Peyer's patch (tissue), 4 donors: ENCODE data around the gene ADARB1. TPM values are rescaled to one million over a fixed set of nuclear protein-coding genes. Genes with fewer than 3 reads are reported as not detected.

ENCODE experiments used
- DNase-seq, 3 donors: peaks; one replicate each; pipeline ENCODE4 v3.0.0-alpha.2; 2017 to 2019
- H3K27ac ChIP-seq, 4 donors: fragments of 200-600 bp; sonication (generic); one replicate each; pipeline ENCODE4 v1.5.1; 2016 to 2019
- H3K27me3 ChIP-seq, 2 donors: fragments of 200-600 bp; sonication (generic); one replicate each; pipeline ENCODE4 v1.5.1; 2019
- H3K36me3 ChIP-seq, 3 donors: fragments of 200-600 bp; sonication (generic); one replicate each; pipeline ENCODE4 v1.5.1; 2016 to 2019
- H3K4me1 ChIP-seq, 4 donors: fragments of 200-600 bp; sonication (generic); one replicate each; pipeline ENCODE4 v1.5.1; 2016 to 2019
- H3K4me3 ChIP-seq, 4 donors: fragments of 200-600 bp; sonication (generic); 1 replicate in 3 of 4; 2 replicates in 1 of 4; pipeline ENCODE4 v1.5.1; 2016 to 2019; ENCODE audit warnings: mild to moderate bottlenecking in 1 of 4
- H3K9me3 ChIP-seq, 4 donors: fragments of 200-600 bp; sonication (generic); one replicate each; pipeline ENCODE4 v1.5.1; 2016 to 2019; ENCODE audit warnings: mild to moderate bottlenecking in 1 of 4
- POLR2A ChIP-seq, 2 donors: fragments of 450-650 bp; IDR thresholded peaks; one replicate each; pipeline ENCODE4 v1.5.1; 2017; ENCODE audit warnings: antibody characterized with exemption in 2 of 2, mild to moderate bottlenecking in 2 of 2, moderate library complexity in 2 of 2
- total RNA-seq, 4 donors: library from RNA; depleted of rRNA; stranded (reverse); fragments of >200 nt; gene quantifications; one replicate each; pipeline ENCODE4 v1.1.0, GENCODE V29; 2016
- TF ChIP-seq, protein P1 (sequence below), 6 experiments: fragments of 450-650 bp in 4 of 6; fragments of 200-600 bp in 2 of 6; sonication (generic) in 1 of 6; IDR thresholded peaks; one replicate each; pipeline ENCODE4 v1.5.1; 2017 to 2019; ENCODE audit warnings: antibody characterized with exemption in 6 of 6, mild to moderate bottlenecking in 3 of 6, moderate library complexity in 1 of 6

ADARB1 gene
- total RNA-seq, 4 donors from 2014 or later, result 7.4 to 47.9 (median 10.0) TPM

DNA sequence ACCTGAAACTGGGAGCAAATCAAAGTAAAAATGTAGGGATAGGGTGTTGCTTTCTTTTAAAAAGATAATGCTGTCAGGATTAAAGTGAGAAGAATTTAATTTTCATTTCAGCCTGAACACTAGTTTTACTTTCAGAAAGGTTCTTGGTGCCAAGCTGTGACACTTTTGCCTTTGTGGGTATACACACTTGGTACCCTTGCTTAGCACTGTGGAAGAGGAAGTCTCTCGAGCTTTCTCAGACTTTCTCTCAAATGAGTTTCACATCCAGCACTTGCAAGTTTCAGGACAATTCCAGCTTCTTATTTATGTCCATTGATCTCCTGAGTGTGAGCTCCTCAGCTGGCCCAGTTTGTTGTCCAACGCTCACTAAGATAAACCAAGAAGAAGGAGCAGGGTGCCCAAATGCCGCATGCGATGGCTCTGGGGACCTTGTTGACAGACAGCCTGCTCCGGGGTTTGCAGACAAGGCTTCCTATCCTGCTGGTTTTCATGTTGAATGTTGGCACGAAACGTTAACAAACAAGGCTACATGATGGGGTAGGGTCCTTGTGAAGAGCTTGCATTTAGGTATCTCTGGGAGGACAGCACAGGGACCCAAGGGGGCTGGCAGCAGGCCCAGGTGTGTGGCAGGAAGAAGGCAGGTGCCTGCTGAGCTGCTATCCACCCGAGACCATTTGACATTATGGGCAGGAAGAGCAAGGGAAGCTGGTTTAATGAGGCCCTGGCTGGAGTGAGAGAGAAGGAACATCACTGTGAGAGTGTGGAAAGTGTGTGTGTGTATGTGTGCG, 133.7 kb downstream of the ADARB1 start:
- TF ChIP-seq, protein P1, sequence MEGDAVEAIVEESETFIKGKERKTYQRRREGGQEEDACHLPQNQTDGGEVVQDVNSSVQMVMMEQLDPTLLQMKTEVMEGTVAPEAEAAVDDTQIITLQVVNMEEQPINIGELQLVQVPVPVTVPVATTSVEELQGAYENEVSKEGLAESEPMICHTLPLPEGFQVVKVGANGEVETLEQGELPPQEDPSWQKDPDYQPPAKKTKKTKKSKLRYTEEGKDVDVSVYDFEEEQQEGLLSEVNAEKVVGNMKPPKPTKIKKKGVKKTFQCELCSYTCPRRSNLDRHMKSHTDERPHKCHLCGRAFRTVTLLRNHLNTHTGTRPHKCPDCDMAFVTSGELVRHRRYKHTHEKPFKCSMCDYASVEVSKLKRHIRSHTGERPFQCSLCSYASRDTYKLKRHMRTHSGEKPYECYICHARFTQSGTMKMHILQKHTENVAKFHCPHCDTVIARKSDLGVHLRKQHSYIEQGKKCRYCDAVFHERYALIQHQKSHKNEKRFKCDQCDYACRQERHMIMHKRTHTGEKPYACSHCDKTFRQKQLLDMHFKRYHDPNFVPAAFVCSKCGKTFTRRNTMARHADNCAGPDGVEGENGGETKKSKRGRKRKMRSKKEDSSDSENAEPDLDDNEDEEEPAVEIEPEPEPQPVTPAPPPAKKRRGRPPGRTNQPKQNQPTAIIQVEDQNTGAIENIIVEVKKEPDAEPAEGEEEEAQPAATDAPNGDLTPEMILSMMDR (IDR thresholded peaks at IDR 0.05), result no peak
- H3K9me3 ChIP-seq, result no peaks in the 10 kb centered on the region
- H3K4me1 ChIP-seq, result no peaks in the 10 kb centered on the region
- H3K27me3 ChIP-seq, result no peaks in the 10 kb centered on the region
- no peak for DNase-seq
- H3K4me3 ChIP-seq, result no peak overlapping the region
- H3K27ac ChIP-seq, result no peak overlapping the region
- H3K36me3 ChIP-seq, result no peaks in the 10 kb centered on the region

DNA sequence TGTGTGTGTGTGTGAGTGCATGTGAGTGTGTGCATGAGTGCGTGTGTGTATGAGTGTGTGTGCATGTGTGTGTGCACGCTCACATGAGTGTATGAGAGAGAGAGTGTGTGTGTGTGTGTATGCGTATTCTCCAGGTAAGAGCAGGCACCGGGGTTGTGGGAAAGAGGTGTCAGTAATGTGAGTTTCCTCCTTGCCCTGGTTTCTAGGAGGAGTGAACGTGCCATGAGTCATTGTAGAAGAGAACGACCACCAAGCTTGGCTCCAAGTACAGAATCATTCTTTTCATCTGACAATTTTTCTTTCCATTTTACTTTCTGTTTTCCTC, 134.2 kb downstream of the ADARB1 start:
- no peaks in the 10 kb centered on the region for H3K9me3 ChIP-seq
- H3K36me3 ChIP-seq, result no peaks in the 10 kb centered on the region
- no peak for DNase-seq
- H3K4me1 ChIP-seq, result no peaks in the 10 kb centered on the region
- H3K27me3 ChIP-seq, result no peaks in the 10 kb centered on the region
- TF ChIP-seq POLR2A (IDR thresholded peaks at IDR 0.05), result no peak
- TF ChIP-seq, protein P1 (IDR thresholded peaks at IDR 0.05), result no peak
- H3K27ac ChIP-seq, result no peak overlapping the region
- H3K4me3 ChIP-seq, result no peak overlapping the region

DNA sequence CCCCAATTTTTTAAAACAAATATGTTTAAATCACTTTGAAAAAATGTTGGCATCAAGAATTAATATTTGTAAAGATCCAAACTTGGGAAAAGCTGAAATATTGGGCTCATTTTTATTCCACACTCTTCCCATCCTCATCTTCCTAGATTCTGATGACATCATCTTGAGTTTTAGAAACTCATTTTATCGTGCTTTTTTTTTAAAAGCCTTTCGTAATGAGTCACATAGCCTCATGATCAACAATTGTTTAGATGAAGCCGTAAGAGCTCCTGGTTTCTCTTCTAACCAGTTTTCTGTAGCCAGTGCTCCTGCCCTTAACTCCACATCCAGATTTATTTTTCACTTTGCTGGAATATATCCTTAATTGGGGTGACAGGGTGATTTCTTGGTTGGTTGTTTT, 134.7 kb downstream of the ADARB1 start:
- Histone ChIP-seq H3K27me3 (no peaks in the 10 kb centered on the region), H3K4me1 (no peaks in the 10 kb centered on the region), H3K36me3 (no peaks in the 10 kb centered on the region), H3K4me3 (no peak overlapping the region), H3K9me3 (no peaks in the 10 kb centered on the region), H3K27ac (no peak overlapping the region)
- TF ChIP-seq POLR2A (IDR thresholded peaks at IDR 0.05), result no peak
- TF ChIP-seq, protein P1 (IDR thresholded peaks at IDR 0.05), result no peak
- DNase-seq, result no peak

DNA sequence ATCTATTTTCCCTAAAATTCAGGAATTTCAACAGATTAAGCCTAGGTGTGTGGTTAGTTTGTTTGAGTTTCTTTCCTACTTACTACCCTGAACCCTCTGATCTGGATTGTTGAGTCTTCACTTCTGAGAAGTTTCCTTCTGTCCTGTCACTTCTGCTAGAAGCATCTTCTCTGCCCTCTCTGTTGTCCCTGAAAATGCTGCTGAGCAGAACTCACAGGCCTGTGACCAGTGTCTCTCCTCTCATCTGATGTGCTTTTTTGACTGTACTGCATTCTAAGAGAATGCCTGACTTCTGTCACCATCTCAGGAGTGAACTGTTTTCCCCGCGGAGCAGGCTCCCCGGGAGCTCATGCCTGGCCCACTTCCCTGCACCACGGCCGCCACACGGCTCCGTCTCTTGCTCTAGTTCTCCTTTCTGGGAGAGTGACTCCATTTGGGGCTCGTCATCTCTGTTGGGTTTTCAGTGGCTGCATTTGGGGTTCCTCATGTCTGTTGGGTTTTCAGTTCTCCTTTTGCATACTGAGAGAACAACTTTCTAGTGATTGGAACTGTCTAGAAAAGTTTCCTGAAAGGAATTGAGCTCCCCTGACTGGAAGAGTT, 135.4 kb downstream of the ADARB1 start:
- H3K27ac ChIP-seq, result no peak overlapping the region
- TF ChIP-seq POLR2A (IDR thresholded peaks at IDR 0.05), result no peak
- TF ChIP-seq, protein P1 (IDR thresholded peaks at IDR 0.05), result no peak
- no peak overlapping the region for H3K4me3 ChIP-seq
- peak in 1 of 3 donors; percentile 59 for DNase-seq
- H3K9me3 ChIP-seq, result no peaks in the 10 kb centered on the region
- H3K36me3 ChIP-seq, result no peaks in the 10 kb centered on the region
- no peaks in the 10 kb centered on the region for H3K27me3 ChIP-seq
- no peaks in the 10 kb centered on the region for H3K4me1 ChIP-seq

DNA sequence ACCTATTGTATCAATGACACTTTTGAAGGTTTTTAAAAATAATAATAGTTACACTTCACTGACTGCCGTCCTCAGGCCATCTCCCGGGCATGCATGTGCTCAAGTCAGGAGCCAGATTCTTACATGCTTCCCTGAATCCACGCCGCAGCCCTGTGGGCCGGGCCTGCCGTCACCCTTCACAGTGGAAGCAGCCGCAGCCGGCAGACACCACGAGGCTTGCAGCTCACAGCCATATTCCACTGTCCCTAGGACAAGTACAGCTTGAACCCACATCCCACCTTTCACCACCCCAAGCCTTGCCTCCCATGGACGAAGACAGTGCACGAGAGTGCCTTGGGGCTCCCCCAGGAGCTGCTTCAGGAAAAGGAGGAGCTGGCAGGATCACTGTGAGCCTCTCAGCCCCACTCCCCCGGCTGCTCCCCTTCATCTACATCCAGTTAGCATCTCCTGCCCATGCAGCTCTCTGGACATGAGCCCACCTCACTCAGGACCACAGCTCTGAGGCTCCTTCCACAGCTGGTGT, 136.1 kb downstream of the ADARB1 start:
- TF ChIP-seq, protein P1 (IDR thresholded peaks at IDR 0.05), result no peak
- no peak for TF ChIP-seq POLR2A (IDR thresholded peaks at IDR 0.05)
- Histone ChIP-seq H3K4me1 (no peaks in the 10 kb centered on the region), H3K27ac (no peak overlapping the region), H3K36me3 (no peaks in the 10 kb centered on the region), H3K4me3 (no peak overlapping the region), H3K9me3 (no peaks in the 10 kb centered on the region), H3K27me3 (no peaks in the 10 kb centered on the region)
- no peak for DNase-seq
